Erythroblast (primary cell): ENCODE data around the gene IL1B.

Experiments used
- GATA1 ChIP-seq: IDR thresholded peaks from 2 replicates; pipeline ENCODE4 v1.6.1; 2011; ENCODE audit warnings: low read depth, mild to moderate bottlenecking, control low read depth, low read length, moderate library complexity
- POLR2A ChIP-seq: IDR thresholded peaks from 2 replicates; pipeline ENCODE4 v1.6.1; 2011; ENCODE audit warnings: mild to moderate bottlenecking, low read length

GRCh38 chr2:112800881-112801583 is 35.5 kb downstream of the IL1B start:
- TF ChIP-seq POLR2A, result no peak
- no peak for TF ChIP-seq GATA1
